AG04450 (cell line): ENCODE data around the gene PRKN. TPM values are rescaled to one million over a fixed set of nuclear protein-coding genes. Genes with fewer than 3 reads are reported as not detected.

Experiments
- CTCF ChIA-PET: fragments of 300-600, 350-600 bp; formaldehyde crosslinking; extraction: SDS; loops from one replicate; lab custom pipeline; 2022; ENCODE audit warnings: antibody characterized with exemption, inconsistent platforms; lab: Charles Lee
- POLR2A ChIA-PET: fragments of 350-600 bp; formaldehyde crosslinking; extraction: SDS; loops from one replicate; lab custom pipeline; 2021; ENCODE audit warnings: antibody characterized with exemption, inconsistent platforms; lab: Yijun Ruan, JAX
- DNase-seq: peaks from one replicate; pipeline ENCODE4 v3.0.0-alpha.2; 2011; ENCODE audit warnings: low read depth, low spot score
- H3K27ac ChIP-seq: one replicate; pipeline ENCODE4 v1.5.1; 2012; ENCODE audit warnings: low read depth, low read length, control low read depth
- H3K27me3 ChIP-seq: one replicate; pipeline ENCODE4 v1.6.0; 2012; ENCODE audit warnings: low read length; ENCODE audit not compliant: control insufficient read depth, insufficient read depth
- H3K4me3 ChIP-seq: 2 replicates; pipeline ENCODE4 v1.5.1; 2011; ENCODE audit warnings: mild to moderate bottlenecking, low read depth, low read length, control low read depth
- H3K9me3 ChIP-seq: 2 replicates; pipeline ENCODE4 v1.5.1; 2012; ENCODE audit warnings: low read length; ENCODE audit not compliant: control insufficient read depth, insufficient read depth
- polyA plus RNA-seq: library from polyadenylated mRNA; depleted of rRNA; stranded (reverse); fragments of >200 nt; gene quantifications from 2 replicates; pipeline ENCODE4 v1.2.3, GENCODE V29; 2011
- TF ChIP-seq, protein P1 (sequence below): IDR thresholded peaks from 2 replicates; pipeline ENCODE4 v1.5.1; 2011; ENCODE audit warnings: low read depth, low read length, control low read depth, inconsistent platforms

Gene PRKN
- polyA plus RNA-seq, 1 experiment = not detected

DNA sequence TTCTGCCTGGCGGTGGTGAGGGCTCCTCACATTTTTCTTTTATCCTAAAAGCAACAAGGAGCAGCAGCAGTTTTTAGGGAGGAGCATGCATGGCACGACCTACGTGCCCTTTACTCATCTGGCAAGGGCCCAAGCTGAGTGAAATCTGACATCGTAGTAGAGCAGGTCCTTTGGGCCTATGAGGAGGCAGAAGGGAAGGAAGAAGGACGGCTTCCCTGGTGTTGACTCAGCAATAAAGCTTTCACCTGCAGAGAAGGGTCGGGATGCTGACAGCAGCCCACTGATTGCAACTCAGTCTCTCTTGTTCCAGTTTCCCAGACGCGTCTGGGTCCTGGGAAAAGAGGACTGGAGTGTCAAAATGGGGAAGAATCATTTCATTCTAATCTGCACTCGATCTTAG lies 1044.6 kb downstream of the PRKN start:
- DNase-seq = no peak
- H3K9me3 ChIP-seq = peaks cover 11% of the 10 kb centered on the region
- no peak overlapping the region for H3K4me3 ChIP-seq
- POLR2A ChIA-PET = no interaction called here
- TF ChIP-seq, protein P1, sequence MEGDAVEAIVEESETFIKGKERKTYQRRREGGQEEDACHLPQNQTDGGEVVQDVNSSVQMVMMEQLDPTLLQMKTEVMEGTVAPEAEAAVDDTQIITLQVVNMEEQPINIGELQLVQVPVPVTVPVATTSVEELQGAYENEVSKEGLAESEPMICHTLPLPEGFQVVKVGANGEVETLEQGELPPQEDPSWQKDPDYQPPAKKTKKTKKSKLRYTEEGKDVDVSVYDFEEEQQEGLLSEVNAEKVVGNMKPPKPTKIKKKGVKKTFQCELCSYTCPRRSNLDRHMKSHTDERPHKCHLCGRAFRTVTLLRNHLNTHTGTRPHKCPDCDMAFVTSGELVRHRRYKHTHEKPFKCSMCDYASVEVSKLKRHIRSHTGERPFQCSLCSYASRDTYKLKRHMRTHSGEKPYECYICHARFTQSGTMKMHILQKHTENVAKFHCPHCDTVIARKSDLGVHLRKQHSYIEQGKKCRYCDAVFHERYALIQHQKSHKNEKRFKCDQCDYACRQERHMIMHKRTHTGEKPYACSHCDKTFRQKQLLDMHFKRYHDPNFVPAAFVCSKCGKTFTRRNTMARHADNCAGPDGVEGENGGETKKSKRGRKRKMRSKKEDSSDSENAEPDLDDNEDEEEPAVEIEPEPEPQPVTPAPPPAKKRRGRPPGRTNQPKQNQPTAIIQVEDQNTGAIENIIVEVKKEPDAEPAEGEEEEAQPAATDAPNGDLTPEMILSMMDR = no peak
- no peaks in the 10 kb centered on the region for H3K27me3 ChIP-seq
- no peak overlapping the region for H3K27ac ChIP-seq
- CTCF ChIA-PET = no interaction called here

DNA sequence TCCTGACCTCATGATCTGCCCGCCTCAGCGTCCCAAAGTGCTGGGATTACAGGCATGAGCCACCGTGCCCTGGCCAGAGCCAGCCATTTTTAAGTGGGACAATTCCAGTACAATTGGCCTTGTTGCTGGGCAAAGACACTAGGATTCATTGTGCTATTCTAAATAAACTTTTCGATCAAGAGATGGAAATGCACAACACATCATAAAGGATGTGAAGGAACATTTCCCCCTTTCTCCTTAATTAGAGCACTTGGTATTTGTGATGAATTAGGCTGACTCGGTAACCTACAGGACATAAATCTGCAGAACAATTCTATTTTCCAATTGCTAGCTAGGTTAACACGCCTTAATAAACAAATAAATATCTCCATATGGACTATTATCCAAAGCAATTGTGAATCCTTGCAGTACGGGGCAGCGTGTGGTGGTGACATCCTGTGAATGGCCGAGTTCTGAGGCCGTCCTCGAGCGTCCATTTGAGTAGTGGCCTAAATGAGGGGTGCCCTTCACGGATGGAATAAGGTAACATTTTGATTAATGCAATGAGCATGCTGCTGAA lies 1047.5 kb downstream of the PRKN start:
- DNase-seq = no peak
- Histone ChIP-seq H3K27me3 (no peaks in the 10 kb centered on the region), H3K4me3 (no peak overlapping the region), H3K27ac (no peak overlapping the region), H3K9me3 (peaks cover 11% of the 10 kb centered on the region)
- TF ChIP-seq, protein P1 = no peak
- POLR2A ChIA-PET = no interaction called here
- CTCF ChIA-PET = no interaction called here

DNA sequence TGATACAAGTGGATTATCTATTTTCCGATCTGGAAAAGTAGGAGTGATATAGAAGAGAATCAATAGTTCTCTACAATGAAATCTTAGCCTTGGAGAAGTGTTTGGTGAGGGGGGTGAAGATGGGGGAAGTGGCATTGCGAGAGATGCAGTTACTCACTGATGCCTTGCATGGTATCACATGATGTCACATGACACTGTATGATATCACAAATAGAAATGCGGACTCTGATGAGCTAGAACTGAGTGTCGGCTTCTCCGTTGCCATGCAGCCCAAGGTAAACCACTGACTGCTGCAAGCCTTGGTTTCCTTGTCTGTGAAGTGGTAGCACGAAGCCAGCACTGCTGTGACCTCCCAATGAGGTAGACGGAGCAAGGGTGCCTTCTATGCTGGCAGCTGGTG lies 1050.4 kb downstream of the PRKN start:
- CTCF ChIA-PET = no interaction called here
- TF ChIP-seq, protein P1 = no peak
- no peak for DNase-seq

DNA sequence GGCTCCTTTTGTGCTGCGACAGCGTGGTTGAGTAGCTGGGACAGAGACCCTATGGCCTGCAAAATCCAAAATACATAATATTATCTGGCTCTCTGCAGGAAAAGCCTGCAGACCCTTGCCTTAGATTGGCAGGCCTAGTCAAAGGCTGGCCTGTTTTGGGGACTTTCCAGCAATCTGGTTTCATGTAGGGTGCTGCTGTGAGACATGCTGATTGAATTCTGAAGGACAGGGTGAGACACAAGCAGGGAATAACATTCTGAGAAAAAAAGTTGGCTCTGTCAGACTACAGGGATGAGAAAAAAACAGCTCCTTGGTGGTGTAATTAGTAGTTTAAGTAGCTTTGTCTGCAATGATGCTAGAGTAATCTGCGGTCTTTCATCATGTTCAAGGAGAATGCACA lies 1051.0 kb downstream of the PRKN start:
- CTCF ChIA-PET = no interaction called here
- no peak overlapping the region for H3K27ac ChIP-seq
- POLR2A ChIA-PET = no interaction called here

More for the DNA sequence above, 1050.4 kb downstream of the PRKN start:
- Histone ChIP-seq H3K27me3 (no peaks in the 10 kb centered on the region), H3K27ac (no peak overlapping the region), H3K9me3 (peaks cover 7% of the 10 kb centered on the region), H3K4me3 (no peak overlapping the region)
- POLR2A ChIA-PET = no interaction called here

DNA sequence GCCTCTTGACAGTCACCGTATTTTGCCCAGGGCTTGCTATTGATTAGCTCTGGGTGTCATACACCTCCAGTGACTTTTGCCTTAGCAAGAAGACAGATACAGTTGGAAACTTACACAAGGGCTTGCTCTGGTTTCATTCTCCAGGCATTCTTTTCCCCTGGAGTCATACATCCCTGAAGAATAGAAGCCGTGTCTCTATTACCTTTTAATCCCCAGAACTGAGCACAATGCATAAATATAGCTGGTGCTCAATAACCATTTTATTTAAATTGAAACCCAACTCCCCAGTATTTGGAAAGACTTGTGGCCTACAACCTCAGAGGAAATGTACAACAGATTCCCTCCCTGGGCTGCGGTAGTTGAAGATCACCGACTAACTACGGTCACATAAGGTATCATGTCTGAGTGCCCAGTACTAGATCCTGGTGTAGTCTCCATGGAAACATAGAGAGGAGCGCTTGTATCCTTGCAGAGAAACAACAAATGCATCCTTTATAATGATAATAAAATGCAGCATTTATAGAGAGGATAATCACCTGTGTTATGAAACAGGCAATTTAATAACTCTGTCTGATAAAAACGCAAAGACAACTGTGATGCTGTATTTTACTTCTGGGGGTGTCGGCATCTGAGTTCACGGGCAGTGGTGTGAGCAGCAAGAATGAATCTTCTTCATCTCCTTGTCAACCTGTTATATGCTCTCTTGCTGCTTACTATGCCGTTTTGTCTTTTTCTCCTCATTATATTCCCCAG lies 1052.5 kb downstream of the PRKN start:
- Histone ChIP-seq H3K4me3 (no peak overlapping the region), H3K27me3 (no peaks in the 10 kb centered on the region), H3K9me3 (peaks cover 4% of the 10 kb centered on the region; the same call in 1 of the 2 replicates), H3K27ac (no peak overlapping the region)
- ChIA-PET CTCF (no interaction called here), POLR2A (no interaction called here)
- TF ChIP-seq, protein P1 = no peak
- DNase-seq = no peak

More for the DNA sequence above, 1051.0 kb downstream of the PRKN start:
- H3K27me3 ChIP-seq = no peaks in the 10 kb centered on the region
- H3K4me3 ChIP-seq = no peak overlapping the region
- peaks cover 3% of the 10 kb centered on the region for H3K9me3 ChIP-seq
- TF ChIP-seq, protein P1 = no peak
- DNase-seq = no peak
